Keratinocyte (primary cell): ENCODE data around the gene CCDC92. TPM values are rescaled to one million over a fixed set of nuclear protein-coding genes. Genes with fewer than 3 reads are reported as not detected.

Experiments used
- DNase-seq: peaks from one replicate; pipeline ENCODE4 v3.0.0-alpha.2; 2011; ENCODE audit warnings: low read depth, missing footprints, low spot score
- FAIRE-seq: peaks from 2 replicates; lab custom pipeline; 2011; peaks lifted over from hg19 to GRCh38; lab: Jason Lieb, UNC
- H2AFZ ChIP-seq: 2 replicates; pipeline ENCODE4 v1.6.0; 2012; ENCODE audit warnings: low read length, control low read depth, inconsistent platforms; ENCODE audit not compliant: control insufficient read depth
- H3K27ac ChIP-seq: 2 replicates; pipeline ENCODE4 v1.5.1; 2011; ENCODE audit warnings: low read length; ENCODE audit not compliant: control insufficient read depth, insufficient read depth
- H3K27me3 ChIP-seq: 3 replicates; pipeline ENCODE4 v1.6.0; 2011; ENCODE audit warnings: low read length; ENCODE audit not compliant: control insufficient read depth, insufficient read depth; ENCODE audit errors: extremely low read depth
- H3K36me3 ChIP-seq, 2 experiments: 2 replicates in 1 of 2; 3 replicates in 1 of 2; pipeline ENCODE4 v1.5.1; 2011; ENCODE audit warnings: low read length in 2 of 2, mild to moderate bottlenecking in 1 of 2; ENCODE audit not compliant: control insufficient read depth in 2 of 2, insufficient read depth in 2 of 2; ENCODE audit errors: extremely low read depth in 1 of 2
- H3K4me1 ChIP-seq: 3 replicates; pipeline ENCODE4 v1.5.1; 2011; ENCODE audit warnings: low read length; ENCODE audit not compliant: control insufficient read depth, insufficient read depth; ENCODE audit errors: extremely low read depth
- H3K4me2 ChIP-seq: 3 replicates; pipeline ENCODE4 v1.6.0; 2011; ENCODE audit warnings: low read depth, low read length; ENCODE audit not compliant: control insufficient read depth, insufficient read depth; ENCODE audit errors: extremely low read depth
- H3K4me3 ChIP-seq, 3 experiments: fragments of 200-600 bp in 1 of 3; sonication (generic) in 1 of 3; 2 replicates in 2 of 3; 3 replicates in 1 of 3; pipeline ENCODE4 v1.5.1; 2011 to 2016; ENCODE audit warnings: low read length in 3 of 3, mild to moderate bottlenecking in 3 of 3, control low read depth in 2 of 3, inconsistent platforms in 1 of 3, low read depth in 1 of 3, mixed read lengths in 1 of 3, mixed run types in 1 of 3, moderate library complexity in 1 of 3; ENCODE audit not compliant: control insufficient read depth in 2 of 3, insufficient read depth in 2 of 3; ENCODE audit errors: extremely low read depth in 1 of 3
- H3K79me2 ChIP-seq: 2 replicates; pipeline ENCODE4 v1.6.0; 2012; ENCODE audit warnings: low read length; ENCODE audit not compliant: control insufficient read depth, insufficient read depth
- H3K9ac ChIP-seq: 3 replicates; pipeline ENCODE4 v1.6.0; 2011; ENCODE audit warnings: low read length; ENCODE audit not compliant: control insufficient read depth, insufficient read depth; ENCODE audit errors: extremely low read depth
- H3K9me1 ChIP-seq: 3 replicates; pipeline ENCODE4 v1.6.0; 2011; ENCODE audit warnings: low read length; ENCODE audit not compliant: control insufficient read depth, insufficient read depth; ENCODE audit errors: extremely low read depth
- H3K9me3 ChIP-seq: 2 replicates; pipeline ENCODE4 v1.5.1; 2012; ENCODE audit warnings: low read depth, low read length; ENCODE audit not compliant: control insufficient read depth
- H4K20me1 ChIP-seq: 3 replicates; pipeline ENCODE4 v1.6.0; 2011; ENCODE audit warnings: low read length; ENCODE audit not compliant: control insufficient read depth, insufficient read depth; ENCODE audit errors: extremely low read depth
- EZH2 ChIP-seq: IDR thresholded peaks from one replicate; pipeline ENCODE4 v1.6.1; 2012; ENCODE audit warnings: inconsistent platforms, mild to moderate bottlenecking, low read length, moderate library complexity
- dilution Hi-C: fragments of 300-500 bp; cut with MboI; formaldehyde crosslinking; loops from one replicate; pipeline ENCODE4 v1.7.0; 2020; ENCODE audit warnings: low sequenced_read_pairs; ENCODE audit not compliant: extremely low pct_ligation_motif_present
- polyA plus RNA-seq, 5 experiments: library from polyadenylated mRNA; depleted of rRNA in 3 of 5; stranded (reverse) in 3 of 5; stranded (forward) in 1 of 5; unstranded in 1 of 5; fragments of >200 nt; gene quantifications; 1 replicate in 1 of 5; 2 replicates in 3 of 5; 3 replicates in 1 of 5; pipeline versions ENCODE4 v1.2.1 to v1.2.3, GENCODE V29; 2011 to 2012; ENCODE audit warnings: missing spikeins in 2 of 5, low read depth in 1 of 5, low replicate concordance in 1 of 5
- TF ChIP-seq, protein P1 (sequence below), 3 experiments: IDR thresholded peaks in 1 of 3; conservative IDR thresholded peaks in 1 of 3; optimal IDR thresholded peaks in 1 of 3; 2 replicates in 2 of 3; 3 replicates in 1 of 3; pipeline versions ENCODE3 to v1.5.1; 2011; ENCODE audit warnings: low read length in 3 of 3, mild to moderate bottlenecking in 3 of 3, moderate library complexity in 2 of 3, control low read depth in 1 of 3, inconsistent platforms in 1 of 3; ENCODE audit not compliant: insufficient read depth in 2 of 3; ENCODE audit errors: extremely low read depth in 1 of 3

The CCDC92 gene
- polyA plus RNA-seq, 1 donor (not counting 4 experiments of a cell fraction or from before 2014, with no cell fraction given) = 8.3 TPM

DNA sequence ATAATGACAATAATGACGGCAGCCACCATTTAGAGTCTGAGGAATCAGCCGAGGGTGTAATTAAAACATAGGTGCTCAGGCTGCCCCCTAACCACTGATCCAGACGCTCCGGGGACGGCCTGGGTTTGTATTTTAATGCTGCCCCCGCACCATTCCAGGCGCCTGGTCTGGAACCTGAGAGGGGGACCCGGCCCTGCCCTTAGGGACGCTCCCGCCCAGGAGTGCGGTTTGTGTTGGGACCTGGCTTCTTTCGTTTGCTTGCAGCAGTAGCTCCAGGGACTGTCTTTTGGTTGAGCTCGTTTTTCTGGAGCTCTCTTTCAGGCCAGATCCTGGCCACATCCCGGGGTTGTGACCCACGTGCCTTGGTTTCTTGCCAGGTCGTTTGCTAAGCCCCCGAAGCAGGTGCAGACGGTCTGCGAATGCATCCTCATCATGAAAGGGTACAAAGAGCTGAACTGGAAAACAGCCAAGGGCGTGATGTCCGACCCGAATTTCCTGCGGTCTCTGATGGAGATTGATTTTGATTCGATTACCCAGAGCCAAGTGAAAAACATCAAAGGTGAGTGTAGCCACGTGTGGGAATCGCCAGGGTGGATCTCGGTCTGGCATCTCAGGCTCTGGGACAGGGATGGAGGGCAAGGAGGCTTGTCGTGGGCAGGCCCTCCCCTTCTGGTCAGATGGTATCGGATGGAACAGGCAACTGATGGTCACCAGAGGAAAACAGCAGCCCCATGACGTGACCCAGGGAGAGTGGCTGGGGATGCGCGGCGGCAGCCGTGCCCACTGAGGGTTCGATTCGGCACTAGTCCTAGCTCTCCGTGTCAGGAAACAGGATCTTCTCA, 63.5 kb downstream of the CCDC92 start:
- H3K9me3 ChIP-seq = no peaks in the 10 kb centered on the region
- no peak for DNase-seq
- H2AFZ ChIP-seq = no peak overlapping the region
- H3K4me2 ChIP-seq = no peak overlapping the region
- peaks cover 9% of the 10 kb centered on the region for H3K4me1 ChIP-seq
- no peak overlapping the region for H3K4me3 ChIP-seq
- TF ChIP-seq, protein P1, sequence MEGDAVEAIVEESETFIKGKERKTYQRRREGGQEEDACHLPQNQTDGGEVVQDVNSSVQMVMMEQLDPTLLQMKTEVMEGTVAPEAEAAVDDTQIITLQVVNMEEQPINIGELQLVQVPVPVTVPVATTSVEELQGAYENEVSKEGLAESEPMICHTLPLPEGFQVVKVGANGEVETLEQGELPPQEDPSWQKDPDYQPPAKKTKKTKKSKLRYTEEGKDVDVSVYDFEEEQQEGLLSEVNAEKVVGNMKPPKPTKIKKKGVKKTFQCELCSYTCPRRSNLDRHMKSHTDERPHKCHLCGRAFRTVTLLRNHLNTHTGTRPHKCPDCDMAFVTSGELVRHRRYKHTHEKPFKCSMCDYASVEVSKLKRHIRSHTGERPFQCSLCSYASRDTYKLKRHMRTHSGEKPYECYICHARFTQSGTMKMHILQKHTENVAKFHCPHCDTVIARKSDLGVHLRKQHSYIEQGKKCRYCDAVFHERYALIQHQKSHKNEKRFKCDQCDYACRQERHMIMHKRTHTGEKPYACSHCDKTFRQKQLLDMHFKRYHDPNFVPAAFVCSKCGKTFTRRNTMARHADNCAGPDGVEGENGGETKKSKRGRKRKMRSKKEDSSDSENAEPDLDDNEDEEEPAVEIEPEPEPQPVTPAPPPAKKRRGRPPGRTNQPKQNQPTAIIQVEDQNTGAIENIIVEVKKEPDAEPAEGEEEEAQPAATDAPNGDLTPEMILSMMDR (optimal IDR thresholded peaks at IDR 0.05 in 1 of 3, IDR thresholded peaks at IDR 0.05 in 1 of 3, conservative IDR thresholded peaks at IDR 0.05 in 1 of 3; ENCODE audit: extremely low read depth in 1 of 3, insufficient read depth in 2 of 3, low read length in 3 of 3) = no peak
- TF ChIP-seq EZH2 = no peak
- no peaks in the 10 kb centered on the region for H3K9me1 ChIP-seq
- no peak for FAIRE-seq
- H3K27me3 ChIP-seq = peaks cover 6% of the 10 kb centered on the region
- H3K79me2 ChIP-seq = no peaks in the 10 kb centered on the region
- no peak overlapping the region for H3K9ac ChIP-seq
- dilution Hi-C loops = no loop called here
- no peaks in the 10 kb centered on the region for H4K20me1 ChIP-seq
- no peak overlapping the region for H3K27ac ChIP-seq
- no peaks in the 10 kb centered on the region for H3K36me3 ChIP-seq

DNA sequence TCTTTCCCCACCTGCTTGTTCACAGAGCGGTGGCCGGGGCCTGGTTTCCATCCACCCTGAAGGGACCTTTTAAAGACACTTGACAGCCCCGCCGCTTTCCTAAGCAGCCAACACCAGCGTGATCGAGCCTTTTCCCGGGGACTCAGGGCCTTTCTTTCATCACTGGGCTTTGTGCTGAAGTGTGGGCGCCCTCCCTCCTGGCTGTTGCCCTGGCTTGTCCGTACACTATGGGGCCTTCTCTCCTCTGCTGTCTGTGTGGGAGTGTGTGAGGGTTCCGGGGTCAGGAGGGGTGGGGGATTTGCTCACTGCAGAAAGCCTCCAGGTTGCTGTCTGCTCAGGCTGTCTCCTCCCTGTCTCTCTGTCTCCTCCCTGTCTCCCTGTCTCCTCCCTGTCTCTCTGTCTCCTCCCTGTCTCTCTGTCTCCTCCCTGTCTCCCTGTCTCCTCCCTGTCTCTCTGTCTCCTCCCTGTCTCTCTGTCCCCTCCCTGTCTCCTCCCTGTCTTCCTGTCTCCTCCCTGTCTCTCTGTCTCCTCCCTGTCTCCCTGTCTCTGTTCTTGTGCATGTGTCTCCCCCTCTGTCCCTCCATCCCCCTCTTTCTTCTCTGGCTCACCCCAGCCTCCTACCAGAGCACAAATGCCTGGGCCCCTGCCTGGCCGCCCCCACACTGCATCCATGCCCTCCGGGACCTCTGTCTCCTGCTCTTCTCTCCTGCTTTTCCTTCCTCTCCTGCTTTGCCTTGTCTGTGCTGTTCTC, 64.7 kb downstream of the CCDC92 start:
- Histone ChIP-seq H2AFZ (peak overlapping the region; percentile 39), H3K4me1 (peaks cover 9% of the 10 kb centered on the region), H3K9me1 (no peaks in the 10 kb centered on the region), H3K27ac (no peak overlapping the region), H4K20me1 (no peaks in the 10 kb centered on the region), H3K79me2 (no peaks in the 10 kb centered on the region), H3K36me3 (no peaks in the 10 kb centered on the region), H3K9ac (no peak overlapping the region), H3K4me3 (no peak overlapping the region), H3K4me2 (peak overlapping the region; percentile 62), H3K27me3 (peaks cover 8% of the 10 kb centered on the region), H3K9me3 (no peaks in the 10 kb centered on the region)
- DNase-seq = no peak
- dilution Hi-C loops = no loop called here
- FAIRE-seq = peak; percentile 90
- TF ChIP-seq, protein P1 (optimal IDR thresholded peaks at IDR 0.05 in 1 of 3, IDR thresholded peaks at IDR 0.05 in 1 of 3, conservative IDR thresholded peaks at IDR 0.05 in 1 of 3; ENCODE audit: extremely low read depth in 1 of 3, insufficient read depth in 2 of 3, low read length in 3 of 3) = no peak
- TF ChIP-seq EZH2 = no peak
